Activated T-cell treated with anti-CD3 and anti-CD28 coated beads, Interleukin-2, amount 50 U/mL, for 24 hours (primary cell): ENCODE data around the gene CAMKV.
"Not testable (repeated sequence)": the region's sequence is repeated elsewhere in the genome, so short reads cannot be mapped to it uniquely, and the experiment has no call there.

Source experiments
- DNase-seq: peaks from one replicate; pipeline ENCODE4 v3.0.0-alpha.2; 2020
- H3K27ac Mint-ChIP-seq: 2 replicates; pipeline ENCODE4 v1.8.0; 2020; ENCODE audit warnings: mild to moderate bottlenecking, mixed read lengths
- H3K27me3 Mint-ChIP-seq: 2 replicates; pipeline ENCODE4 v1.8.0; 2020; ENCODE audit warnings: mixed read lengths
- H3K36me3 Mint-ChIP-seq: 2 replicates; pipeline ENCODE4 v1.8.0; 2020; ENCODE audit warnings: low read depth, mixed read lengths
- H3K4me1 Mint-ChIP-seq: 2 replicates; pipeline ENCODE4 v1.8.0; 2020; ENCODE audit warnings: low read depth, mixed read lengths
- H3K4me3 Mint-ChIP-seq: 2 replicates; pipeline ENCODE4 v1.8.0; 2020; ENCODE audit warnings: mild to moderate bottlenecking, moderate library complexity, mixed read lengths
- H3K9me3 Mint-ChIP-seq: 2 replicates; pipeline ENCODE4 v1.8.0; 2020; ENCODE audit warnings: mixed read lengths

The CAMKV gene, protein sequence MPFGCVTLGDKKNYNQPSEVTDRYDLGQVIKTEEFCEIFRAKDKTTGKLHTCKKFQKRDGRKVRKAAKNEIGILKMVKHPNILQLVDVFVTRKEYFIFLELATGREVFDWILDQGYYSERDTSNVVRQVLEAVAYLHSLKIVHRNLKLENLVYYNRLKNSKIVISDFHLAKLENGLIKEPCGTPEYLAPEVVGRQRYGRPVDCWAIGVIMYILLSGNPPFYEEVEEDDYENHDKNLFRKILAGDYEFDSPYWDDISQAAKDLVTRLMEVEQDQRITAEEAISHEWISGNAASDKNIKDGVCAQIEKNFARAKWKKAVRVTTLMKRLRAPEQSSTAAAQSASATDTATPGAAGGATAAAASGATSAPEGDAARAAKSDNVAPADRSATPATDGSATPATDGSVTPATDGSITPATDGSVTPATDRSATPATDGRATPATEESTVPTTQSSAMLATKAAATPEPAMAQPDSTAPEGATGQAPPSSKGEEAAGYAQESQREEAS

DNA sequence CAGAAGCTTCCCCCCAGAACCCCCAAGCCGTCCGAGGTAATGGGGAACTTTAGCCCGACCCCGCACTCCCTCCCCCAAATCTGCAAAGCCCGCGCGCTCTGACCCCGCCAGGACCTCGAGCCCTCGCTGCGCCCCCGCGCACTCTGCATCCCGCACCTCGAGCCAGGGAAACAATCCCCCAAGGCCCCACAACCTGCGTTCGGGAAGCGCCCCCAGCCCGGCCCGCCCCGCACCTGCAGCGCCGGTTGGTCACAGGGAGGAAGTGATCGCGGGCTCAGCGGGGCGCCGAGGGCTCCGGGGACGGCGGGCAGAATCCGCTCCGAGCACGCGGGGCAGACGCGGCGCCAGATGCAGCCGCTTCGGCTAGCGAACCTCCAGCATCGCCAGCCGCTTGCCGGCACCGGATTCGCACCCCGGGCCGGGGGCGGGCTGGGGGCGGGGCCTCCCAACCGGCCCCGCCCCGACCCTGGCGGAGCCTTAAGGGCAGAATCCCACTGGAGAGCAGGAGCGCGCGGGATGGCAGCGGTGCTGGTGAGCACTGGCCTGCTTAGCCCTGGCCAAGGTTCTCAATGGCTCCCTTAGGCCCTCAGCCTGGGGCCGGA is at the start of gene CAMKV:
Gene CAMKV (minus strand): TSS at position 382 of the 602 bp plus-strand sequence. CDS start 7,518 bp downstream, outside the sequence.
- peak within 1 kb of the TSS; percentile 59 for H3K4me3 Mint-ChIP-seq
- peak; percentile 59 for DNase-seq
- H3K36me3 Mint-ChIP-seq: no peaks in the 10 kb centered on the region
- no peak within 1 kb of the TSS for H3K27ac Mint-ChIP-seq
- H3K9me3 Mint-ChIP-seq: no peaks in the 10 kb centered on the region
- peaks cover 54% of the 10 kb centered on the region for H3K27me3 Mint-ChIP-seq
- H3K4me1 Mint-ChIP-seq: peaks cover 5% of the 10 kb centered on the region

DNA sequence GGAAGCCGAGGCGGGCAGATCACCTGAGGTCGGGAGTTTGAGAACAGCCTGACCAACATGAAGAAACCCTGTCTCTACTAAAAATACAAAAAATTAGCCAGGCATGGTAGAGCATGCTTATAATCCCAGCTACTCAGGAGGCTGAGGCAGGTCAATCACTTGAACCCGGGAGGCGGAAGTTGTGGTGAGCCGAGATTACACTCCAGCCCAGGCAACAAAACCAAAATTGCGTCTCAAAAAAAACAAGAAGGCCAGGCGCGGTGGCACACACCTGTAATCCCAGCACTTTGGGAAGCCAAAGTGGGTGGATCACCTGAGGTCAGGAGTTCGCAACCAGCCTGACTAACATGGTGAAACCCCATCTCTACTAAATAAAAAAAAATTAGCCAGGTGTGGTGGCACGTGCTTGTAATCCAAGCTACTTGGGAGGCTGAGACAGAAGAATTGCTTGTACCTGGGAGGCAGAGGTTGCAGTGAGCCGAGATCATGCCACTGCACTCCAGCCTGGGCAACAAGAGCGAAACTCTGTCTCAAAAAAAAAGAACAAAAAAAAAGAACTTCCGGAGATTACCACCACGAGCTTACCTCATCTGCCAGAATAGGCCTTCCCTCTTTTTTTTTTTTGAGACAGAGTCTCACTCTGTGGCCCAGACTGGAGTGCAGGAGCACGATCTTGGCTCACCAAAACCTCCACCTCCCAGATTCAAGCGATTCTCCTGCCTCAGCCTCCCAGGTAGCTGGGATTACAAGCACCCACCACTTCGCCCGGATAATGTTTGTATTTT is 48.3 kb upstream of the CAMKV start:
- not testable (repeated sequence) for H3K27me3 Mint-ChIP-seq, H3K4me1 Mint-ChIP-seq, H3K9me3 Mint-ChIP-seq, DNase-seq, H3K4me3 Mint-ChIP-seq
- H3K36me3 Mint-ChIP-seq: peaks cover 11% of the 10 kb centered on the region
- peak overlapping the region; percentile 33 for H3K27ac Mint-ChIP-seq

DNA sequence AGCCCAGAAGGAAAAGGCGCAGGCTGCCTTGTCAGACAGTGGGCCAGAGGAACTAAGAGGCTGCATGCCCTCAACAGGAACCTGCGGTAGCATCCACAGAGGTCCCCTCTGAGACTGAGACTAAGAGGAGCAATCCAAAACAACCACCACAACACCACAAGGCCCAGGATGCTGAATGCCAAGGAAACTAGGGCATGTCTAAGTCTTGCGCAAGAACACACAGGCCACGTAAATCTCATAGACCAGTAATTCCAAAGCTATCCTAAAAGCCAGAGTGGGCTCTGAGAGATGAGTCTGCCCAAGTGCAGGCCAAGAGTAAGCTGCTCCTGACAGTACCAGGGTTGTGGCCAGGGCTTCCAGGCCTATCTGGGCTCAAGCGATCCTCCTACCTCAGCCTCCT is 47.0 kb upstream of the CAMKV start:
- Mint-ChIP-seq H3K9me3 (no peaks in the 10 kb centered on the region), H3K36me3 (peaks cover 23% of the 10 kb centered on the region), H3K4me1 (no peaks in the 10 kb centered on the region), H3K27ac (no peak overlapping the region), H3K27me3 (no peaks in the 10 kb centered on the region), H3K4me3 (no peak overlapping the region)
- no peak for DNase-seq

DNA sequence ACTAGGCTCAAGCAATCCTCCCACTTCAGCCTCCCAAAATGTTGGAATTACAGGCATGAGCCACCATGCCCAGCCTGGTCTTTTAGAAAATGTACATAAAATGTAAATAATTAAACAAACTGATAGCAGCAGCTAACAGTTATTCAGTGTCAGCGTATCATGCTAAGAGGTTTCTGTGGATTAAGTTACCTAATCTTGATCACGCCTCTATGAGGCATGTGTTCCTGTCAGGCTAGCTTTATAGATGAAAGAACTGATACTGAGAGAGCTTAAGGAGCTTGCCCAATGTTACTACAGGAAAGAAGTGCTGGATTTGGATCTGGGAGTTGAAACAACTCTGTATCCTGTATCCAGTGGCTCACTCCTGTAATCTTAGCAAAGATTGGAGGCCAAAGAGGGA is 45.2 kb upstream of the CAMKV start:
- no peak overlapping the region for H3K4me3 Mint-ChIP-seq
- peaks cover 35% of the 10 kb centered on the region for H3K36me3 Mint-ChIP-seq
- no peak for DNase-seq
- H3K27ac Mint-ChIP-seq: no peak overlapping the region
- no peaks in the 10 kb centered on the region for H3K27me3 Mint-ChIP-seq
- H3K9me3 Mint-ChIP-seq: no peaks in the 10 kb centered on the region
- no peaks in the 10 kb centered on the region for H3K4me1 Mint-ChIP-seq

DNA sequence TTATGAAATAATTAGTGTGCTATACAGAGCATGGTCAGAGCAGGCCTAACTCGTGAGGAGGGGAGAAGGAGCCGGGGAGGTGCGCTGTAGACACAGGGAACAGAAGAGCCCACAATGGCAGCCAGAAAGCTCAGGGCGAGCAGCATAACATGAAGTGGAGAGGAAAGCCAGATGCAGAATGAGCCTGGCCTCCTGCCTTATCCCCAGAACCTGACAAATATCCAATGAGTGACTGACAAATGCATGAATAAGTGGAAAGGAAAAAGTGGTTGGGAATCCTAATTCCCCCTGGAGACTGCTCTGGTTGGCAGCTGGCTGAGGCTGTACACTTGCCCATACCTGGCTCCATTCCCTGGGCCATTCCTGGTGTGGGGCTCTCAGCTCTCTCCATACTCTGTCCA is 43.2 kb upstream of the CAMKV start:
- no peak overlapping the region for H3K4me3 Mint-ChIP-seq
- DNase-seq: no peak
- peaks cover 44% of the 10 kb centered on the region for H3K36me3 Mint-ChIP-seq
- H3K27ac Mint-ChIP-seq: no peak overlapping the region
- H3K27me3 Mint-ChIP-seq: no peaks in the 10 kb centered on the region
- no peaks in the 10 kb centered on the region for H3K9me3 Mint-ChIP-seq
- H3K4me1 Mint-ChIP-seq: no peaks in the 10 kb centered on the region

DNA sequence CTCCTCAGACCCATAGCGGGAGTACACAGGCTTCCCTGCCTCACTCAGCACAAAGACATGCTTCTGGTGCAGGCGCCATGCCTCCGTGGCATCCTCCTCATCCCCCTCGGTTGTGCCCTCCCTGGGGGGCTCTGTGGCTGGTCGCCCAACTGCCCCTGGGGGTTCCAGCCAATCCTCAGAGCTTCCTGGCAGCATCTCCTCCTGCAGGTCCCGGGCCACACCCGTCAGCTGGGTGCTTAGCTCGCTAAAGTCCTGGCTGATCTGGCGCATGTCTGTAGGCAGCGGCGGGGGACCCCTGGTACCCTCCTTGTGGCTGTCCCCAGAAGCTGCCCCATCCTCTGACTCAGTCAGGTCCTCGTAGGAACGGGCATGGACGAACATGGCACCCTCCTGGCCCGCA is 41.9 kb upstream of the CAMKV start:
- H3K36me3 Mint-ChIP-seq: peaks cover 43% of the 10 kb centered on the region
- H3K4me3 Mint-ChIP-seq: no peak overlapping the region
- DNase-seq: no peak
- peaks cover 4% of the 10 kb centered on the region for H3K4me1 Mint-ChIP-seq
- H3K27ac Mint-ChIP-seq: no peak overlapping the region
- H3K27me3 Mint-ChIP-seq: no peaks in the 10 kb centered on the region
- H3K9me3 Mint-ChIP-seq: no peaks in the 10 kb centered on the region

DNA sequence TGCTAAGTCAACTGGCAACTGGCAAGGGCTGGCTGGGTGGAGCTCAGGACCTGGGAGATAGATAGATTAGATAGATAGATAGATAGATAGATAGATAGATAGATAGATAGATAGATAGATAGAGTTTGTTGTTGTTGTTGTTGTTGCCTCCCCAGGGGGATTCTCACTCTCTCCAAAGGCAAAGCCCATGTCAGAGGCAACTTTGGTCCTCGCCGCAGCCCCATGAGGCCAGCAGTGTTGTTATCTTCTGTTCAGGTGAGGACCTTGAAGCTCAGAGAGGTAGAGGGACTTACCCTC is 41.4 kb upstream of the CAMKV start:
- no peak overlapping the region for H3K4me3 Mint-ChIP-seq
- H3K27me3 Mint-ChIP-seq: no peaks in the 10 kb centered on the region
- H3K36me3 Mint-ChIP-seq: peaks cover 40% of the 10 kb centered on the region
- H3K4me1 Mint-ChIP-seq: peaks cover 9% of the 10 kb centered on the region
- DNase-seq: no peak
- no peaks in the 10 kb centered on the region for H3K9me3 Mint-ChIP-seq
- H3K27ac Mint-ChIP-seq: no peak overlapping the region

DNA sequence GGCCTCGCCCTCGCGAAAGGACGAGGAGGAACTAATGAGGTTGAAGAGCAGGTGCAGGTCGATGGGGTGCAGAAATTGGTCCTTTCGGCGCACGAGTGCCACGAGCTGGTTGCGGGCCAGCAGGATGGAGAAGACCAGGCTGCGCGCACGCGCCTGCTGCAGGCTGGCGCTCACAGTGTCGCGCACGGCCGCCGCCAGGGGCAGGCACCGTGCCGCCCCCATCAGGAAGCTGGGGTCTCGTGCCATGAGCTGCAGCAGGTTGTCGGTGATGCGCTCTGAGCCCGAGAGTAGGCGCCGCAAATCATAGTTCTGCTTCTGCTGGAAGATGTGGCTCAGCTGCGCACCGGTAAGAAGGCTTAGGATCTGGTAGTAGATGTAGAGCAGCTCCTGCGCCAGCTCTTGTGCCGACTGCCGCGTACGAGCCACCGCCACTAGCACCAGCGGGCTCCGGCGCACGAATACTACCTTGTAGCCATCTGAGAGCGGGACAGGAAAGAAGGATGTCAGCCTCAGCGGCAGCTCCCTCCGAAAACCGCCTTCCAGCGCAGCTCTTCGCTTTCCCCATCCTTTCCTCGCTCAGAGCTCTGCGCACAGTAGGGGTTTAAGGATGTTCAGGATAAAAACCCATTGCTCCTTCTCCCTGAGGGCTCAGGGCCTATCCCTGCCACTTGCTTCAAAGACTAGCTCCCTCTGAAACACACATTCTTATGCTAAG is 40.9 kb upstream of the CAMKV start:
- H3K4me3 Mint-ChIP-seq: no peak overlapping the region
- H3K4me1 Mint-ChIP-seq: peaks cover 14% of the 10 kb centered on the region
- no peaks in the 10 kb centered on the region for H3K27me3 Mint-ChIP-seq
- no peaks in the 10 kb centered on the region for H3K9me3 Mint-ChIP-seq
- no peak for DNase-seq
- no peak overlapping the region for H3K27ac Mint-ChIP-seq
- peaks cover 40% of the 10 kb centered on the region for H3K36me3 Mint-ChIP-seq

DNA sequence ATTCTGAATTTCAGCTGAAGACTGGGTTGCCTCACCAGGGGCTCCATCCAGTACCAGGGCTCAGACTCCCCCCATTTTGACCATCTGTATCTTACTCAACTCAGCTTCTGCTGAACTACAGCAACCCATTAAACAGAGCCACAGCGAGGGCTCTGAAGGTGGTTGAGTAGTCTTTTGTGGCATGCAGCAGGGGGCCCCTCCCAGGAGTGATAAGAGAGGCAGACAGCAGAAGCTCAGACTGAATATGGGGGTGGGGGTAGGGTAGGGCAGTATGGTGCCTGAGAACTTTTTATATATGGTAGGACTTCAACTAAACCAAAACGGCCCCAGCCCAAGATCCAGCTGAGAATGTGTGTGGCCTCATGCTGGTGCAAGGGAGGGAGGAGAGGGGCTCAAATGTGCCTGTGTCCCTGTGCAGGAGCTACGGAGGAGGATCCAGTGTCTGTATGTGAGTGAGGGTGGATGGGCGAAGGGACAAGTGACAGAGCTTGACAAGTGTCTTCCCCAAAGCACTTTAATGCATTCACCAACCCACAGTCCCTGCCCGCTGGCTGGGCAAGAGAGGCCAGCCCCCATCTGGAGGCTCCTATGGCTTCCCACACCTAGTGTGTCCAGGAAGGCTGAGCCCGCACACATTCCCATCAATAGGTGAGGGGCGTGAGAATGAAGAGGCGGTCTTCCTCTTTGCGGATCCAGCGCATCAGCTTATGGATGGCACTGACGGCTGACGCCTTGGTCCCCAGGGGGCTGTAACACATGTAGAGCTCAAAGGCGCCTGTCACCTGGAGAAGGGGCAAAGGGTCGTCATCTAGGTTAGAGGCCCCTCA is 38.9 kb upstream of the CAMKV start:
- no peaks in the 10 kb centered on the region for H3K9me3 Mint-ChIP-seq
- no peak overlapping the region for H3K27ac Mint-ChIP-seq
- no peak overlapping the region for H3K4me3 Mint-ChIP-seq
- no peaks in the 10 kb centered on the region for H3K27me3 Mint-ChIP-seq
- DNase-seq: no peak
- H3K4me1 Mint-ChIP-seq: peaks cover 25% of the 10 kb centered on the region
- peaks cover 42% of the 10 kb centered on the region for H3K36me3 Mint-ChIP-seq

DNA sequence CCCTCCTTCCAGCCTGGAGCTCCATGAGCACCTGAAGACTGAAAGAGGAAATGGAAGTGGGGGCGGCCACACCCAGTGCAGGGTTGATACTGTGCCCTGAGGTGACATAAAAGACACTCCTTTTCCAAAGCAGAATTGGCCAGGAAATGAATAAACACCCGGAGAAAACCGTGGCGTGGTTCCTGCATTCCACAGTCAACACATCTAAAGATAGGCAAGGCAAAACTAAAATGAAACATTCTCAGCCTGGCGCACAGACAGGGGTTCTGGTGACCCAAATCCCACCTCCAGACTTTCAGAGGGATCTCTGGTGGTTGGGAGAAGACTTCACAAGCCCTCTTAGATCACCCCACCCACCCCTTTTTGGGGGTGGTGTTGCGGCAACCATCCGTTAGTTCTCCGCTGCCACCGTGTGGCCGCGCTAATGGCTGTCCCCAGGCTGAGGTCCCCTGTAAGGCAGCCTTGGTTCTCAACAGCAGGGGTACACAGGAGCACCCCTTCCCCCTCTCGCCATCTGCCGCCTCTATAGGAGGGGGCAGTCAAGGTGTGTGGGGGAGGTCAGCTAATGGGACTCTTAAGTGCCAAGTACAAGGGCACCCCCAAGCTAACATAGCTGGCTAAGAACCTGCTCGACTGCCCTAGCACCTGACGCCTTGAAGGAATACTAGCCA is 36.5 kb upstream of the CAMKV start:
- peak; percentile 62 for DNase-seq
- H3K27ac Mint-ChIP-seq: peak overlapping the region; percentile 86

DNA sequence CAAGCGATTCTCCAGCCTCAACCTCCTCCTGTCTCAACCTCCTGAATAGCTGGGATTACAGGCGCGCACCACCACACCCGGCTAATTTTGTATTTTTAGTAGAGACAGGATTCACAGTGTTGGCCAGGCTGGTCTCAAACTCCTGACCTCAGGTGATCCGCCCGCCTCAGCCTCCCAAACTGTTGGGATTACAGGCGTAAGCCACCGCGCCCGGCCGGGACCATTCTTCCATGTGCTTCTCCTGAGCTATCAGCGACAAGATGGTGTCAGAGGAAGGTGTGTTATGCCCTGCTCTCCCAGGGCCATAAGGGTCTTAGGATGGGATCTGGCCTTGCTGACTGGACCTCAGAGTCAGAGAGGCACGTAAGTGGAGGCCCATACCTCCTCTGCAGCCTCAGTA is 34.7 kb upstream of the CAMKV start:
- not testable (repeated sequence) for H3K27me3 Mint-ChIP-seq, DNase-seq, H3K9me3 Mint-ChIP-seq, H3K36me3 Mint-ChIP-seq
- peak overlapping the region; percentile 90 for H3K27ac Mint-ChIP-seq
- peak overlapping the region; percentile 81 for H3K4me3 Mint-ChIP-seq
- peaks cover 30% of the 10 kb centered on the region for H3K4me1 Mint-ChIP-seq

More for the DNA sequence above, 36.5 kb upstream of the CAMKV start:
- Mint-ChIP-seq H3K36me3 (peaks cover 24% of the 10 kb centered on the region), H3K27me3 (no peaks in the 10 kb centered on the region), H3K4me1 (peaks cover 30% of the 10 kb centered on the region), H3K4me3 (peak overlapping the region; percentile 44), H3K9me3 (no peaks in the 10 kb centered on the region)

DNA sequence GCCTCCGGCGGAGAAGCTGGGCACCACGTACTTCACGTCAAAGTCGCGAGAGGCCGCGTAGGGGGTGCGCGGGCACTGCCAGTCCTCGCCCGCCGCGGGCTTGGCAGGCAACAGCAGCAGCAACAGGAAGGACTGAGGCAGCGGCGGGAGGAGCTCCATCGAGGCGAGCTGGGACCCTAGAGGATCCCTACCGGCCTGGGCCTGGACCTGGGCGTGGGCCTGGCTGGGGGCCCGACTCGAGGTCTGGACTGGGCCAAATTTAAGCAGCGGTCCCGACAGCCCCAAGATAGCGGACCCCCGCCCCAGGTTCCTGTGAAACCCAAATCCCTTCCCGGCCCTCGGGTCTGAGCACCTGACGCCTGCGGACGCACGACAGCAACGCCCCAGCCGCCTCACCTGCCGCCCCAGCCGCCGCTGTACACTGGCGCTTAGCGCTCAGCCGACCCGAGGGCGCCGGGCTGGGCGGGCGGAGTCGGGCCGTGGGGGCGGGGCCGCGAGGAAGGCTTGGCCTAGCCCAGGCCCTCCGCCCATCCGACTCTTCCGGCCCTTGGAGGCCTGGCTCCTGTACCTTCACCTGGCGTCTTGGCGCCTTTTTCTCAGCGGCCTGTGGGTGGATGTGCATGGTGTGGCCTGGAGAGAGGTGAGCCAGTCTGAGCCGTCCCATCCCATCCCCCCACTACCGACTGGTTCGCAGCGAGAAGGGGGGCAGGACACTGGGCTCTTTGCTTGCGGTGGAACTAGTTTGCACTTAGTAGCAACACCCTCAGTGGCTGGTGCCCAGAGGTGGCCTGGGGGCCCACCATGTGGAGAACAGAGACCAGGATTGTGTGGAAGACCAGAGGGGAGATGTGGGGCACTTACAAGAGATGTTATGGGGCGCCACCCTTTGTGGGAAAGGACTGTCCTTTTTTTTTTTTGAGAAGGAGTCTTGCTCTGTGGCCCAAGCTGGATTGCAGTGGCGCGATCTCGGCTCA is 34.0 kb upstream of the CAMKV start, which contains the start of gene MST1R:
Gene MST1R (minus strand): TSS at position 423 of the 974 bp plus-strand sequence. CDS start 264 bp downstream, at position 159.
- Mint-ChIP-seq H3K27ac (peak within 1 kb of the TSS; percentile 90), H3K27me3 (no peaks in the 10 kb centered on the region), H3K4me3 (peak within 1 kb of the TSS; percentile 81), H3K9me3 (no peaks in the 10 kb centered on the region), H3K36me3 (peaks cover 2% of the 10 kb centered on the region), H3K4me1 (peaks cover 30% of the 10 kb centered on the region)
- DNase-seq: peak; percentile 88
